NCI-H2196 treated with DMSO at 0.1 percent for 48 hours (cell line): ENCODE measurements around the gene EVA1B.

ENCODE experiments used
- DNase-seq: peaks from one replicate; lab custom pipeline; 2025; ENCODE audit not compliant: unreplicated experiment; lab: John Stamatoyannopoulos, UW

Gene EVA1B

GRCh38 chr1:36320767-36321118, 2.7 kb downstream of the EVA1B start:
- no peak for DNase-seq

GRCh38 chr1:36320291-36320761, 3.1 kb downstream of the EVA1B start:
- DNase-seq, result no peak

- DNase-seq, result no peak
Observed at GRCh38 chr1:36309397-36309796, 14.0 kb downstream of the EVA1B start.

- DNase-seq, result no peak
Observed at GRCh38 chr1:36307601-36308330, 15.7 kb downstream of the EVA1B start.

DNA sequence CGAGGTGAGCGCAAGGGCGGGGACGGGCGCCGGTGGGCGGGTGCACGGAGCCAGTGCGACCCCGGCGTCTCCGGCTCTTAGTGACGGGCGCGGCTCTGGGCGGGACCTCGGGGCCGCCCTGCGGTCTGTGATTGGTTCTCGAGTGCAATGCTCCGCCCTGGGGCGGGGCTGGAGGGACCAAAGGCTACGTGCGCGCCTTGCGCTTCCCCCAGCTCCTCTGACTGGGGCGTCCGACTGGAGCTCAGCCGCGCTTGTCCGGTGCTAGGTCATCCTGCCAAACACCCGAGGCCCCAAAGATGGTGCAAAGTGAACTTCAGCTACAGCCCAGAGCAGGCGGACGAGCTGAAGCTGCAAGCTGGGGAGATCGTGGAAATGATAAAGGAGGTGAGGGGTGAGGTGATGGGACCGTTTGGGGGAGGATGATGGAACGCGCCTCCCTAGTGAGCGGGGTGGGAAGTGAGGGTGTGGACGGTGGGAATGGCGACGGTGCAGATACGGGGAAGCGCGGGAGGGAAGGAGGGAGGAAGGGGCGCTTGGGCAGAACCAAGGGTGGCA, 16.5 kb downstream of the EVA1B start:
- peak; percentile 92 for DNase-seq

GRCh38 chr1:36306210-36306901, 17.1 kb downstream of the EVA1B start, which contains the start of gene SH3D21:
SH3D21 (plus strand) TSS chr1:36306368; CDS start chr1:36306421, 53 bp downstream.
- peak; percentile 45 for DNase-seq

GRCh38 chr1:36305915-36306209, 17.6 kb downstream of the EVA1B start:
- DNase-seq, result no peak

GRCh38 chr1:36304970-36305914, 18.2 kb downstream of the EVA1B start:
- DNase-seq, result no peak

DNA sequence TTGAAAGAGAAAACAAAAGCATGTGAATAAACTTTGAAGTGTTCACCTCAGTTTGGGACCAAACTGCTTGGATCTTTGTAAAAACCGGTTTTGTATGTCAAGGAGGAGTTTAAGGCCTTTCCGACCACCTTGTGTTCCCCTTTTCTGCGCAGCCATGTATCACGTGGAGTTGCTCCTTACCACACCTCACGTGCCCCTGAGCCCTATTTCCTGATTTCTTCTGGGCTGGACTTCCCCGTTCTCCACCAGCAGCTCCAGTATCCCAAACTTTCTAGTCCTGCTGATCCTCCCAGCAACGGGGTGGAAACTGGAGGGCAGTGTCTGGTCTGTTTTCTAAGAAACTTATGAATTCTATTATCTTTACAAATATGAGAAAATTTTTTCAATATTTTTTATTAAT, 18.9 kb downstream of the EVA1B start:
- DNase-seq, result no peak

GRCh38 chr1:36303650-36304360, 19.6 kb downstream of the EVA1B start:
- no peak for DNase-seq

GRCh38 chr1:36303244-36303643, 20.2 kb downstream of the EVA1B start:
- DNase-seq, result no peak

DNA sequence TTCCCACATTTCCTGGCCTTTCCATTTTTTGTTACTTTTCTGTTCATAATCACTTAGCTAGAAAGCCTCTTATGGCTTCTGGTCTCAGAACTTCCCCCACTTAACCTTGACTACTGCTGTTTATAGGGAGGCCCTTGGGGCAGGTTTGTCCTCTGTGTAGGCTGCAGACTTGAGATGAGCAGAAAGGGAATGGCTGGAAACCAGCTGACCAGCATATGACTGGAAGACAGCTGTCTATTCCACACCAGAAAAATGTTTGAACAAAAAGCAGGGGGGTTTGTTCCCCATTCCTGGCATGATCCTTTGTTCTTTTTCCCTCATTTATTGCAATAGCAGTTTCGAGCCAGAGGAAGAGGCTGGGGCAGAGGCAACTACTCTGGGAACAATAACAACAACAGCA, 22.2 kb downstream of the EVA1B start:
- DNase-seq, result no peak

- DNase-seq, result no peak
Observed at GRCh38 chr1:36300526-36300925, 22.9 kb downstream of the EVA1B start.

- DNase-seq, result no peak
Observed at GRCh38 chr1:36298640-36299039, 24.8 kb downstream of the EVA1B start.

DNA sequence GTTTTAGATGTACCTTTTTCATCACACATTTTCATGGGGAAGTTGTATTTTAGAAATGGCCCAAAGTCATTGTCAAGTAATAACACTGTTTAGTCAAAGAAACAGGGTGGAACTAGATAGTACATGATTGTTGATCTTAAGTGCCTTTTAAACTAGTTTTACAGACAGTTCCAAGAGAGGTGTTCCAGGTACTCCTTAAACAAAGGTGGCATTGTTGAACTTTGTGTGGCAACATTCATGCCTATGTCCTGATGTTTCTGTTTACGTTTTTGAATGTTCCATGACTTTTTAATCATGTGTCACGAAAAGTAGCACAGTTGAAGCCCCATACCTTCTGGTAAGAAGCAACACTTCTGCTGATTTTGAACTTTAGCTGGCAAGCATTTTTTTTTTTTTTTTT, 26.4 kb downstream of the EVA1B start:
- DNase-seq, result no peak

DNA sequence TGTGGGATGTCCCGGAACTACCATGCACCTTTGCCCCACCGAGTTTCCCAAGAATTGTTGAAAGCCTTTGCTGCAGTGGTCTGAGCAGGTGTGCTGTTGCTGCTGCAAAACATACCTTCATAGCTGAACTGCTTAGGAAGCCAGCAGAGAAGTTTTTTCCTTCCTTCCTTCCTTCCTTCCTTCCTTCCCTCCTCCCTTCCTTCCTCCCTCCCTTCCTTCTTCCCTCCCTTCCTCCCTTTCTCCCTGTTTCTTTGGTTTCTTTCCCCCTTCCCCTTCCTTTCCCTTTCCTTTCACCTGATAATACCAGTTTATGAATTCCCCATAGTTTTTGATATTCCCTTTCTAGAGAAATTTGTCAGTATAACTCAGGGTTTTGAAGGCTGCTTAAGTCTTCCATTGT, 28.1 kb downstream of the EVA1B start:
- DNase-seq, result no peak

DNA sequence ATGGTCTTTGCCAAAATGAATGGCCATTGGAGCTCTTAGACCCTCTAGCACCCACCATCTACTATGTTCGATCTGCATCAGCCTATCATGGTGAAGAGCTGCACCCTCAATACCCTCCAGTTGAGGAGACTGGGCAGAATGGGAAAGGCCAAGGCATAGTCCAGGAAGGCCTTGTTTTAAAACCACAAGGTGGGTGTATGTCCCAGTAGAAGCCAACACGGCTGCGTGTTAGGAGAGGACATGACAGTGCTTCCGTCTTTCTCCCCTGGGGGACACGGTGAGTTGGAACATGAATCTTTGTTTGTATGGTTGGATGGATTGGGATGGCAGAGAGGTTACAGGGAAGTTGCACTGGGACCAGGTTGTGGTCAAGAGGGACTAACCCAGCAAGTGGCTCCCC, 35.9 kb downstream of the EVA1B start:
- no peak for DNase-seq

- DNase-seq, result no peak
Observed at GRCh38 chr1:36286802-36287201, 36.6 kb downstream of the EVA1B start.

DNA sequence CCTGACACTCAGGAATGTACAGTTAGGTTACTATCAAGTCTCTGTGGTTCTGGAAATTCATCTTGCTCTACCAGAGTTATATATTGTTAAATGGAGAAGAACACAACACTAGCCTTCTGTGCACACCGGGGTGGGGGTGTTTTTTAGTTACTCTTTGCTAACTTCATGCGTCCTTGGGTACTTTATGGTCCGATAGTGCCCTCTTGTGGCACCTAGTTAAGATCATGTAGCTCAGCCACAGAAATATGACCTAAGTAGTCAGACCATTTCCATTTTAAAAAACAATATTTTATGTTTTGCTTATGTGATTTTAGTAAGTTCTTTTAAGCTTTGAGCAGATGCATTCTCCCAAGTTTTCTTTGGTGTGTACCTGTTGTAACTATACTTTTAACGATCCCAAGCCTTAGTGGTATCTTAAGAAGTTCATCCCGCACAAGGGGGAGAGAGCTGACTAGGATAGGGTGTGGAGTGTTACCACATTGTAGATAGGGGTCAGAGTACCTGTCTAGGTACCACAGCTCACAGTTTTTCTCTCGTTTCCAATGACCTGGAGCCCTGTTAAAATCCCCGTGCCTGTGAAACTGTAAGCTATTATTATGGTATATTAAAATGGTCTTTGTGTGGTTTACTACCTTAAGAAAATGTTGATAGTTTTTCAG, 37.9 kb downstream of the EVA1B start:
- peak; percentile 70 for DNase-seq

GRCh38 chr1:36284517-36284916, 38.9 kb downstream of the EVA1B start:
- DNase-seq, result no peak
